Skeletal muscle tissue (tissue), 4 donors: Measurements from ENCODE around the gene KRTAP10-11. TPM values are rescaled to one million over a fixed set of nuclear protein-coding genes. Genes with fewer than 3 reads are reported as not detected.
"Not testable (repeated sequence)": the region's sequence is repeated elsewhere in the genome, so short reads cannot be mapped to it uniquely, and the experiment has no call there.

Experiments
- H3K27ac ChIP-seq: one replicate; pipeline ENCODE4 v1.7.0; 2013; ENCODE audit warnings: mild to moderate bottlenecking, low read depth, low read length, inconsistent platforms
- H3K27me3 ChIP-seq, 3 donors: one replicate each; pipeline ENCODE4 v1.7.0; 2013; ENCODE audit warnings: low read length in 3 of 3; ENCODE audit not compliant: control insufficient read depth in 3 of 3, insufficient read depth in 3 of 3
- H3K36me3 ChIP-seq, 3 donors: one replicate each; pipeline ENCODE4 v1.7.0; 2013; ENCODE audit warnings: low read length in 3 of 3; ENCODE audit not compliant: control insufficient read depth in 3 of 3, insufficient read depth in 3 of 3
- H3K4me1 ChIP-seq, 3 donors: one replicate each; pipeline ENCODE4 v1.7.0; 2013; ENCODE audit warnings: low read length in 3 of 3, mild to moderate bottlenecking in 3 of 3; ENCODE audit not compliant: control insufficient read depth in 3 of 3, insufficient read depth in 3 of 3
- H3K4me3 ChIP-seq, 3 donors: one replicate each; pipeline ENCODE4 v1.7.0; 2013; ENCODE audit warnings: low read length in 3 of 3
- H3K9ac ChIP-seq, 3 donors: one replicate each; pipeline ENCODE4 v1.7.0; 2013; ENCODE audit warnings: low read length in 3 of 3, mild to moderate bottlenecking in 3 of 3, moderate library complexity in 2 of 3, low read depth in 1 of 3
- H3K9me3 ChIP-seq, 3 donors: one replicate each; pipeline ENCODE4 v1.7.0; 2013; ENCODE audit warnings: low read length in 3 of 3; ENCODE audit not compliant: control insufficient read depth in 3 of 3
- total RNA-seq: library from RNA; depleted of rRNA; stranded (reverse); fragments of >200 nt; gene quantifications from one replicate; pipeline ENCODE4 v1.2.3, GENCODE V29; 2014
- donor health status: Osteomylitis.

KRTAP10-11 gene
- total RNA-seq, 1 donor from 2014 or later, result not detected

DNA sequence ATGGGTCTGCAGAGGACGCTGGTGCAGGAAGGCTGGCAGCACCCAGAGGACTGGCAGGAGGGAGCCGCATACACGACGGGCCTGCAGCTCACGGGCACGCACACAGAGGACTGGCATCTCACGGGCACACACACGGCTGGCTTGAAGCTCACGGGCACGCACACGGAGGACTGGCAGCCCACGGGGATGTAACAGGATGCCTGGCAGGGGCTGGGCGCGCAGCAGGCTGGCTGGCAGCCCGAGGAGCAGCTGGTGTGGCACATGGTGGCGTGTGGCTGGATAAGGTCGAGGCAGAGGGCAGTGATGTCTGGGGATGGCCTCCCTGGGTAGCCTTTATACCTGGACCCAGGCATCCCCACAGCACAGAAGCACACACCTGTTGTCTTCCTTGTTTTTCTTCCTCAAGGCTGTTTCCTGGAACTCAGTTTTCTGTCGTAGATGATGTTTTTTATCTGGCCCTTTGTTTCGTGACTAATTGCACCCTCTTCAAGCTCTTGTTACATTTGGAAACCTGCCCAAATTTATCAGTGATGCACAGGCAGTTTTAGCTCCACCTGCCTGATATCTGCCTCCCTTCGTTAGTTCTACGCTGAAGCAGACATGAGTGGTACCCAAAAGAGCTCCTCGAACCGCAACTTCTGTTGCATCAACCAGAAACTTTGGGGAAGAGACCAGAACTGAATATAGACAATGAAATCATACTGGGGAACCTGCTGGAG is 35.8 kb downstream of the KRTAP10-11 start, which contains the start of gene KRTAP12-1:
KRTAP12-1 (minus strand) TSS at position 303 of the 719 bp plus-strand sequence; CDS start at position 263, 40 bp downstream.
- H3K4me3 ChIP-seq, result no peak within 1 kb of the TSS
- no peaks in the 10 kb centered on the region for H3K36me3 ChIP-seq
- no peaks in the 10 kb centered on the region for H3K4me1 ChIP-seq
- no peaks in the 10 kb centered on the region for H3K9me3 ChIP-seq
- H3K9ac ChIP-seq, result no peak within 1 kb of the TSS
- H3K27me3 ChIP-seq, result peaks cover 7 to 39% (median 23%) of the 10 kb centered on the region in 3 donors
- H3K27ac ChIP-seq, result no peak within 1 kb of the TSS

DNA sequence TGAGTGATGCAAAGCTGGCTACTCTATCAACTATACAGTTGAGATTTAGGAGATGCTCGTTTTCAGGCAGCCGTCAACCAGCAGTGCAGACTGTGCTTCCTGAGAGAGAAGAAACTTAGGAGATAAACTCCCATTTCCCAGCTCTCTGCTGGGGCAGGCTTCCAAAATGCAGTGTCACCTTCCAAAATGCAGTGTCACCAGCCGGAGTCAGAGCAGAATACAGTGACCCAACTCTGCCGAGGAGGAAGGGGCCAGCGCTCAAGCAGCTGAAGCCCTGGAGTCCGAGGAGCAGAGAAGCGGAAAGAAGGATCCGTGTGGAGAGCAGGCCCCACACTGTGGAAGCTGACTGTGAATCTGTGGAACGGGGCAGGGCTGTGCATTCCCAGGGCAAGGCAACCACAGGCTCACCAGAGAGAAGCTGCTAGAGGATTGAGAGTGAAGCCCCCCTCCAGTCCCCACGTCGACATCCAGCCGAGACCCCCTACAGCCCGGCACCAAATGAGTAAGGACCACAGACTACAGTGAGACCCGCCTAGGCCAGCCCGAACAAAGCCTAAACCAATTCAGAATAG is 36.5 kb downstream of the KRTAP10-11 start:
- H3K9ac ChIP-seq, result no peak overlapping the region
- H3K4me3 ChIP-seq, result no peak overlapping the region
- peaks cover 11 to 41% (median 27%) of the 10 kb centered on the region in 3 donors for H3K27me3 ChIP-seq
- H3K36me3 ChIP-seq, result no peaks in the 10 kb centered on the region
- H3K4me1 ChIP-seq, result no peaks in the 10 kb centered on the region
- H3K9me3 ChIP-seq, result no peaks in the 10 kb centered on the region
- H3K27ac ChIP-seq, result no peak overlapping the region

DNA sequence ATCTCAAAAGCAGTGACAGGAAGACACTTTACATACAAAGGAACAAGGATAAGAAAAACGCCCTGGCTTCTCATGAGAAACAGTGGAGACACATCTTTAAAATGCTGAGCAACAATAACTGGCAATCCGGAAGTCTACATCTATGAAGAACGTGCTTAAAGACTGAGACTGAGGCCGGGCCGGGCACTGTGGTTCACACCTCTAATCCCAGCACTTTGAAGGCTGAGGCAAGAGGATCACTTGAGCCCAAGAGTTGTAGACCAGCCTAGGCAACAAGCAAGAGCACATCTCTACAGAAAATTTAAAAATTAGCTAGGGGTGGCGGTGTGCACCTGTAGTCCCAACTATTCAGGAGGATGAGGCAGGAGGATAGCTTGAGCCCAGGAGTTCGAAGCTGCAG is 37.9 kb downstream of the KRTAP10-11 start:
- Histone ChIP-seq H3K27ac (no peak overlapping the region), H3K4me1 (no peaks in the 10 kb centered on the region), H3K9ac (no peak overlapping the region), H3K4me3 (no peak overlapping the region), H3K9me3 (no peaks in the 10 kb centered on the region), H3K27me3 (peaks cover 11 to 51% (median 38%) of the 10 kb centered on the region in 3 donors), H3K36me3 (no peaks in the 10 kb centered on the region)

DNA sequence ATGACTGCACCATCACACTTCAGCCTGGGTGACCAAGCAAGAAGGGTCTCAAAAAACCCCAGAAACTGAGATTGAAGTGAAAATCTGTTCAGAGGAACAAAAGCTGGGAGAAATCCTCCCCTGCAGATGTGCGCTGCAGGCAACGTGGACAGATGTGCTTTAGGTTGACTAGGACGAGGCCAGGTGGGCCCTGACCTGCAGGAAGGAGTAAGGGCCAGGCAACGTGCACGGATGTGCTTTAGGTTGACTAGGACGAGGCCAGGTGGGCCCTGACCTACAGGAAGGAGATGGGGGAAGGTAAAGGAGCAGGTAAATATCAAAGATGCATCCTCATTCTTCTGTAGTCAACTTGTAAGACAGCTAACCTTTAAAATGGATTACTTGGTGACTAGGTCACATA is 38.3 kb downstream of the KRTAP10-11 start:
- H3K36me3 ChIP-seq, result no peaks in the 10 kb centered on the region
- H3K27me3 ChIP-seq, result peaks cover 11 to 51% (median 38%) of the 10 kb centered on the region in 3 donors
- H3K27ac ChIP-seq, result no peak overlapping the region
- no peak overlapping the region for H3K9ac ChIP-seq
- H3K4me3 ChIP-seq, result no peak overlapping the region
- H3K4me1 ChIP-seq, result no peaks in the 10 kb centered on the region
- H3K9me3 ChIP-seq, result no peaks in the 10 kb centered on the region

DNA sequence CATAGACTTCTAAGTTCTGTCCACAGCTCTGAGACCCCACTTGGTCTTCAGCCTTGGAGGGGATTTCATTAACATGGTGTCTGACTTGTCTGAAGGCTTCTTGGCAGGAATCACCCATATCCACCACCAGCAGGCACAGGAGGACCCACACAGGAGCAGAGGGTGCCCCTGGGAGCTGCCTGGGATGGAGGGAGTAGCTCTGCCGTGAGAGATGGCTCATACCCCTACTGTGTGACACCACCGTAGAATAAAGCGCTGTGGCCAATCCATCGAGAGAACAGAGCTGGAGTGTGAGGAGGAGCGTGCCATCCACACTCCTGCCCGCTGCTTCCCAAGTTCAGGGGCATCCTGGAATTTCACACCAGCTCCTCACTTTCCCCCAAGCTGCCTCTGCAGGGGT is 38.8 kb downstream of the KRTAP10-11 start:
- not testable (repeated sequence) for H3K27ac ChIP-seq, H3K36me3 ChIP-seq, H3K9me3 ChIP-seq, H3K4me3 ChIP-seq, H3K9ac ChIP-seq, H3K4me1 ChIP-seq
- peaks cover 11 to 51% (median 38%) of the 10 kb centered on the region in 3 donors for H3K27me3 ChIP-seq

DNA sequence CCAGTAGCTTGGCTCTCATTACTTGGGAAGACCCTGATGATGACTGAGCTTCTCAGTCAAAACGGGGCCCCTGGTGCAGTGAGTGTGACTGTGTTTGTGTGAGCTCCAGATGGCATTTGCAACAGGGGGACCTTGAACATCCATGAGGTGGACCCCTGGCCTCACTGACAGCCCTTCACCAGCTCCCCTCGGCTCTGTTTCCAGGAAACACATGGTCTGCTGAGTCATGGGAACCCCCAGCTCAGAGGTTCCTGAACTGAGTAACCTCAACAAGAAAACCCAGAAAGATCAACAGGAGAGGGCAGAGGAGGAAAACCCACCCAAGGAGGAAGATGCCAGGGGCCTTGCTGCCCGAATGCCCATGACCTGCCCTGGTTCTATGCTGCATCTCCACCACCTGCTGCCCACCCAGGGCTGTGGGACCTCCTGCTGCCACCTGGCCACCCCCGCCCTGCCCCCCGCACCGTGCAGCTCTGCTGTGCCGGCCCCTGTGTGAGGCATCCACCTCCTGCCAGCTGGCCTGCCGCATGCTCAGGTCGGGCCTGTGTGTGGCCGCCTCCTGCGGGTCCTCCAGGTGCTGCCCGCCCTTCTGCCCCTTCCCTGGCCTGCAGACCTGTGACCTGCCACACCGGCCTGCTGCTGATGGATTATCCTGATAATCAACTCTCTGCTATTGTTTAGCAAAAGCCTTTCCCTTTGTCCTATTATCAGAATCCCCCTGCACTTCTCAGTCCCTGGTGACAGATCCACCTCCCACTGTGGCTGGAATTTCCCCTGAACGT is 40.0 kb downstream of the KRTAP10-11 start:
- H3K27ac ChIP-seq, result no peak overlapping the region
- H3K9ac ChIP-seq, result no peak overlapping the region
- H3K4me1 ChIP-seq, result no peaks in the 10 kb centered on the region
- no peaks in the 10 kb centered on the region for H3K9me3 ChIP-seq
- H3K36me3 ChIP-seq, result no peaks in the 10 kb centered on the region
- H3K27me3 ChIP-seq, result peaks cover 11 to 51% (median 38%) of the 10 kb centered on the region in 3 donors
- no peak overlapping the region for H3K4me3 ChIP-seq

DNA sequence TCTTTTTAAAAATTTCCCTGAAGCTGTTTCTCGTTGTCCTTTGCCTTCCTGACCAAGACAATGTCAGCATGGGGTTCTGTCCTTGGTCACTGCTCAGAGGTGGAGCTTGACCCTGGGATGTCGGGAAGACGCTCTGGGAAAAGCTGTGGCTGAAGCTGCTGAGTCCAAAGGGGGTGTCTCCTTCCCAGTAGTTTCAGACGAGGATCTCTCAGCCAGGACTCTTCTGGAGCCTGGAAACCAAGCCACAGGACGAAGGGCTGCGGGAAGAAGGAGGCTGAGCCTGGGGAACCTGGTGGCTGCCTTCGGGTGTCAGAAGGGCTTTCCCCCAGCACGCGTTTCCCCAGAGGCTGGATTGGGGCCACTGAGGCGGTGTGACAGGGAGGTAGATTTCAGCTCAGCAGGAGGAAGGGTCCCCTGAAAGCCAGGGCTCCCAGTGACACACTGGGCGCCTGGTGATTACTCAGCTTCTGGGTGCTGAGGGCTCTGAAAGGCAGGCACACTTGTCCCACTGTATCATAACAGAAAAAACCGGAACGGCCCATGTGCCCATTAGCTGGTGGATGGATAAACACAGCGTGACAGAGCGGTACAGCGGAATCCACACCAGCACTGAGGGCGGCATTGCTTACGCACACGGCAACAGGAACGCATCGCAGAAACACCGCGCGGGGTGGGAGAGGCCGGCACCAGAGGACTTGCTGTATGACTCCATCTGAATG is 40.8 kb downstream of the KRTAP10-11 start:
- Histone ChIP-seq H3K9ac (no peak overlapping the region), H3K4me1 (no peaks in the 10 kb centered on the region), H3K36me3 (no peaks in the 10 kb centered on the region), H3K27ac (no peak overlapping the region), H3K27me3 (peaks cover 11 to 51% (median 38%) of the 10 kb centered on the region in 3 donors), H3K4me3 (no peak overlapping the region), H3K9me3 (no peaks in the 10 kb centered on the region)

DNA sequence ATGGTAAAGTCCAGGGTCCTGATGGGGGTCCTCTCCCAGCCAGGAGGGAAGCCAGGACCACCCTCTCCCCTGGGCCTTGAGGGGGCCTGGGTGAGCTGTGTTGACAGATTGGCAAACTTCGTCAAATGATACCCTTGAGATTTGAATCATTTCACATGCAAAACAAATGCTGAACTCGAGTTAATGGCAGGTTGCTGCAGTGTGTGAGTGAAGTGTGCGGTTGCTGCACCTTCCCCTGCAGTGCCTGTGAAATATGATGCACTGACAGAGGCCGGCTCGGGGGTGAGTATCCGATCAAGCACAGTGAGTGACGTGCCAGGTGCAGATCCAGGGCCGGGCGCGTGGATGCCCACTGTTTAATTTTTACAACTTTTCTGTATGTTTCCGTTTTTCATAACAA is 41.5 kb downstream of the KRTAP10-11 start:
- Histone ChIP-seq H3K27me3 (peaks cover 11 to 45% (median 33%) of the 10 kb centered on the region in 3 donors), H3K9ac (no peak overlapping the region), H3K9me3 (peaks cover 0 to 2% (median 1%) of the 10 kb centered on the region in 3 donors), H3K36me3 (no peaks in the 10 kb centered on the region), H3K4me1 (no peaks in the 10 kb centered on the region), H3K4me3 (no peak overlapping the region), H3K27ac (no peak overlapping the region)

DNA sequence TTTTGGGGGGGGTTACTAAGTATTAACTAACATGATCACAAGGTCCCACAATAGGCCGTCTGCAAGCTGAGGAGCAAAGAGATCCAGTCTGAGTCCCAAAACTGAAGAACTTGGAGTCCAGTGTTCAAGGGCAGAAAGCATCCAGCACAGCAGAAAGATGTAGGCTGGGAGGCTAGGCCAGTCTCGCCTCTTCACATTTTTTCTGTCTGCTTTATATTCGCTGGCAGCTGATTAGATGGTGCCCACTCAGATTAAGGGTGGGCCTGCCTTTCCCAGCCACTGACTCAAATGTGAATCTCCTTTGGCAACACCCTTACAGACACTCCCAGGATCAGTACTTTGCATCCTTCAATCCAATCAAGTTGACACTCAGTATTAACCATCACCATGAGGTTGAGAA is 43.5 kb downstream of the KRTAP10-11 start:
- Histone ChIP-seq H3K27me3 (peaks cover 11 to 38% (median 28%) of the 10 kb centered on the region in 3 donors), H3K9me3 (peaks cover 2 to 11% (median 5%) of the 10 kb centered on the region in 3 donors)
- not testable (repeated sequence) for H3K36me3 ChIP-seq, H3K4me1 ChIP-seq, H3K9ac ChIP-seq, H3K4me3 ChIP-seq, H3K27ac ChIP-seq
